Measurements from ENCODE around the gene EMILIN2.

Gene EMILIN2

GRCh38 chr18:2917259-2918047 is 70.6 kb downstream of the EMILIN2 start:
- no peak for DNase-seq

GRCh38 chr18:2918761-2919550 is 72.2 kb downstream of the EMILIN2 start:
- DNase-seq: no peak

GRCh38 chr18:2919600-2919999 is 72.8 kb downstream of the EMILIN2 start:
- DNase-seq: no peak

- no peak for DNase-seq
Observed at GRCh38 chr18:2920027-2920426, 73.2 kb downstream of the EMILIN2 start.

- no peak for DNase-seq
Observed at GRCh38 chr18:2920546-2921343, 73.9 kb downstream of the EMILIN2 start.

- no peak for DNase-seq
Observed at GRCh38 chr18:2921778-2922177, 75.0 kb downstream of the EMILIN2 start.

- DNase-seq: no peak
Observed at GRCh38 chr18:2923464-2923863, 76.7 kb downstream of the EMILIN2 start.

- no peak for DNase-seq
Observed at GRCh38 chr18:2924920-2925319, 78.1 kb downstream of the EMILIN2 start.

GRCh38 chr18:2926528-2926927 is 79.7 kb downstream of the EMILIN2 start:
- no peak for DNase-seq

- DNase-seq: no peak
Observed at GRCh38 chr18:2927745-2928144, 80.9 kb downstream of the EMILIN2 start.

GRCh38 chr18:2932247-2933181 is 85.7 kb downstream of the EMILIN2 start:
- peak; percentile 66 for DNase-seq

- no peak for DNase-seq
Observed at GRCh38 chr18:2933995-2934394, 87.2 kb downstream of the EMILIN2 start.

- no peak for DNase-seq
Observed at GRCh38 chr18:2935438-2936192, 88.8 kb downstream of the EMILIN2 start.

- DNase-seq: no peak
Observed at GRCh38 chr18:2939317-2939716, 92.5 kb downstream of the EMILIN2 start.

- peak; percentile 74 for DNase-seq
Observed at GRCh38 chr18:2948038-2948437, 101.2 kb downstream of the EMILIN2 start.

- DNase-seq: no peak
Observed at GRCh38 chr18:2952605-2953004, 105.8 kb downstream of the EMILIN2 start.

- no peak for DNase-seq
Observed at GRCh38 chr18:2953935-2954653, 107.3 kb downstream of the EMILIN2 start.

- no peak for DNase-seq
Observed at GRCh38 chr18:2954869-2955645, 108.3 kb downstream of the EMILIN2 start.

- DNase-seq: no peak
Observed at GRCh38 chr18:2956056-2956455, 109.2 kb downstream of the EMILIN2 start.

GRCh38 chr18:2958819-2959298 is 112.1 kb downstream of the EMILIN2 start:
- DNase-seq: no peak

Measured in NCI-H2171 treated with DMSO at 0.1 percent for 48 hours (cell line).